Measurements from ENCODE around the gene FCAMR.

The FCAMR gene

GRCh38 chr1:206923009-206923960, 47.0 kb downstream of the FCAMR start:
- Histone ChIP-seq H4K8ac (ENCODE audit: low read depth, low read length) (no peak overlapping the region), H2BK15ac (replicated peaks; ENCODE audit: low read depth) (no peak overlapping the region), H3K4me3 (ENCODE audit: low read length) (no peak overlapping the region), H3K56ac (ENCODE audit: low read length) (no peak overlapping the region), H3K9ac (ENCODE audit: low read length) (no peak overlapping the region), H2AK5ac (ENCODE audit: low read length) (no peak overlapping the region), H3K4me1 (ENCODE audit: control insufficient read depth, low read depth, low read length) (no peaks in the 10 kb centered on the region), H3K4ac (ENCODE audit: low read depth, low read length) (no peak overlapping the region), H3K79me2 (ENCODE audit: control insufficient read depth, insufficient read depth, low read length) (no peaks in the 10 kb centered on the region), H3K18ac (ENCODE audit: low read length) (no peak overlapping the region), H3K36me3 (ENCODE audit: control insufficient read depth, insufficient read depth, low read length) (no peaks in the 10 kb centered on the region), H3K27me3 (ENCODE audit: insufficient read depth, low read length, poor library complexity) (no peaks in the 10 kb centered on the region), H3K79me1 (ENCODE audit: low read length) (no peaks in the 10 kb centered on the region), H3K27ac (ENCODE audit: low read depth, low read length) (no peak overlapping the region), H3K4me2 (ENCODE audit: low read length) (no peak overlapping the region), H2BK120ac (ENCODE audit: low read depth, low read length) (no peak overlapping the region), H4K5ac (ENCODE audit: low read length) (no peak overlapping the region), H2BK5ac (ENCODE audit: low read length) (no peak overlapping the region), H3K23ac (ENCODE audit: low read length) (no peak overlapping the region)
- no peak for DNase-seq
- WGBS (ENCODE audit: extremely low coverage, insufficient coverage, low lambda C conversion rate) = 100% methylated on average over 4 of the region's 12 CpGs

- no peak overlapping the region for H3K18ac ChIP-seq (ENCODE audit: low read length)
- H3K9ac ChIP-seq (ENCODE audit: low read length) = no peak overlapping the region
- H3K27ac ChIP-seq (ENCODE audit: low read depth, low read length) = no peak overlapping the region
- no peak overlapping the region for H2BK15ac ChIP-seq (replicated peaks; ENCODE audit: low read depth)
- no peaks in the 10 kb centered on the region for H3K27me3 ChIP-seq (ENCODE audit: insufficient read depth, low read length, poor library complexity)
- no peaks in the 10 kb centered on the region for H3K4me1 ChIP-seq (ENCODE audit: control insufficient read depth, low read depth, low read length)
- H3K23ac ChIP-seq (ENCODE audit: low read length) = no peak overlapping the region
- no peak overlapping the region for H2BK5ac ChIP-seq (ENCODE audit: low read length)
- H2BK120ac ChIP-seq (ENCODE audit: low read depth, low read length) = no peak overlapping the region
- H3K36me3 ChIP-seq (ENCODE audit: control insufficient read depth, insufficient read depth, low read length) = no peaks in the 10 kb centered on the region
- H3K56ac ChIP-seq (ENCODE audit: low read length) = no peak overlapping the region
- no peak overlapping the region for H2AK5ac ChIP-seq (ENCODE audit: low read length)
- no peak overlapping the region for H3K4me3 ChIP-seq (ENCODE audit: low read length)
- WGBS (ENCODE audit: extremely low coverage, insufficient coverage, low lambda C conversion rate) = no CpG with 5 or more reads among the region's 1 CpG
- H4K5ac ChIP-seq (ENCODE audit: low read length) = no peak overlapping the region
- no peak for DNase-seq
- no peak overlapping the region for H3K4me2 ChIP-seq (ENCODE audit: low read length)
- H4K8ac ChIP-seq (ENCODE audit: low read depth, low read length) = no peak overlapping the region
- H3K79me2 ChIP-seq (ENCODE audit: control insufficient read depth, insufficient read depth, low read length) = no peaks in the 10 kb centered on the region
- no peaks in the 10 kb centered on the region for H3K79me1 ChIP-seq (ENCODE audit: low read length)
- H3K4ac ChIP-seq (ENCODE audit: low read depth, low read length) = no peak overlapping the region
Observed at GRCh38 chr1:206922524-206922923, 47.7 kb downstream of the FCAMR start.

GRCh38 chr1:206921772-206922265, 48.4 kb downstream of the FCAMR start, which contains the start of gene FCMR:
Gene FCMR, minus strand, starts transcription at chr1:206921941. Its CDS starts 87 bp downstream, at chr1:206921854.
- Histone ChIP-seq H3K79me2 (ENCODE audit: control insufficient read depth, insufficient read depth, low read length) (no peaks in the 10 kb centered on the region), H3K4me1 (ENCODE audit: control insufficient read depth, low read depth, low read length) (no peaks in the 10 kb centered on the region), H2BK120ac (ENCODE audit: low read depth, low read length) (no peak within 1 kb of the TSS), H3K27ac (ENCODE audit: low read depth, low read length) (no peak within 1 kb of the TSS), H2BK15ac (replicated peaks; ENCODE audit: low read depth) (no peak within 1 kb of the TSS), H3K9ac (ENCODE audit: low read length) (no peak within 1 kb of the TSS), H4K8ac (ENCODE audit: low read depth, low read length) (no peak within 1 kb of the TSS), H2BK5ac (ENCODE audit: low read length) (no peak within 1 kb of the TSS), H3K79me1 (ENCODE audit: low read length) (no peaks in the 10 kb centered on the region), H3K18ac (ENCODE audit: low read length) (no peak within 1 kb of the TSS), H3K4me3 (ENCODE audit: low read length) (no peak within 1 kb of the TSS), H2AK5ac (ENCODE audit: low read length) (no peak within 1 kb of the TSS), H3K23ac (ENCODE audit: low read length) (no peak within 1 kb of the TSS), H3K27me3 (ENCODE audit: insufficient read depth, low read length, poor library complexity) (no peaks in the 10 kb centered on the region), H3K4ac (ENCODE audit: low read depth, low read length) (no peak within 1 kb of the TSS), H3K36me3 (ENCODE audit: control insufficient read depth, insufficient read depth, low read length) (no peaks in the 10 kb centered on the region), H3K4me2 (ENCODE audit: low read length) (no peak within 1 kb of the TSS), H3K56ac (ENCODE audit: low read length) (no peak within 1 kb of the TSS), H4K5ac (ENCODE audit: low read length) (peak within 1 kb of the TSS; percentile 24)
- no peak for DNase-seq
- WGBS (ENCODE audit: extremely low coverage, insufficient coverage, low lambda C conversion rate) = no CpG with 5 or more reads among the region's 7 CpGs

- H3K79me2 ChIP-seq (ENCODE audit: control insufficient read depth, insufficient read depth, low read length) = no peaks in the 10 kb centered on the region
- H3K4me1 ChIP-seq (ENCODE audit: control insufficient read depth, low read depth, low read length) = no peaks in the 10 kb centered on the region
- no peak overlapping the region for H2AK5ac ChIP-seq (ENCODE audit: low read length)
- H3K36me3 ChIP-seq (ENCODE audit: control insufficient read depth, insufficient read depth, low read length) = no peaks in the 10 kb centered on the region
- no peak for DNase-seq
- no peak overlapping the region for H3K56ac ChIP-seq (ENCODE audit: low read length)
- no peak overlapping the region for H2BK120ac ChIP-seq (ENCODE audit: low read depth, low read length)
- H3K23ac ChIP-seq (ENCODE audit: low read length) = no peak overlapping the region
- no peaks in the 10 kb centered on the region for H3K79me1 ChIP-seq (ENCODE audit: low read length)
- H2BK15ac ChIP-seq (replicated peaks; ENCODE audit: low read depth) = no peak overlapping the region
- no peak overlapping the region for H4K5ac ChIP-seq (ENCODE audit: low read length)
- no peak overlapping the region for H3K4me2 ChIP-seq (ENCODE audit: low read length)
- H3K27ac ChIP-seq (ENCODE audit: low read depth, low read length) = no peak overlapping the region
- H4K8ac ChIP-seq (ENCODE audit: low read depth, low read length) = no peak overlapping the region
- no peak overlapping the region for H3K4me3 ChIP-seq (ENCODE audit: low read length)
- H3K18ac ChIP-seq (ENCODE audit: low read length) = no peak overlapping the region
- H3K27me3 ChIP-seq (ENCODE audit: insufficient read depth, low read length, poor library complexity) = no peaks in the 10 kb centered on the region
- no peak overlapping the region for H2BK5ac ChIP-seq (ENCODE audit: low read length)
- H3K9ac ChIP-seq (ENCODE audit: low read length) = no peak overlapping the region
- no peak overlapping the region for H3K4ac ChIP-seq (ENCODE audit: low read depth, low read length)
- no CpG with 5 or more reads among the region's 3 CpGs for WGBS (ENCODE audit: extremely low coverage, insufficient coverage, low lambda C conversion rate)
Observed at GRCh38 chr1:206918076-206918475, 52.2 kb downstream of the FCAMR start.

- DNase-seq = no peak
- Histone ChIP-seq H3K79me2 (ENCODE audit: control insufficient read depth, insufficient read depth, low read length) (no peaks in the 10 kb centered on the region), H2BK5ac (ENCODE audit: low read length) (no peak overlapping the region), H3K27ac (ENCODE audit: low read depth, low read length) (no peak overlapping the region), H3K36me3 (ENCODE audit: control insufficient read depth, insufficient read depth, low read length) (no peaks in the 10 kb centered on the region), H4K5ac (ENCODE audit: low read length) (no peak overlapping the region), H3K4me3 (ENCODE audit: low read length) (no peak overlapping the region), H3K9ac (ENCODE audit: low read length) (no peak overlapping the region), H3K4ac (ENCODE audit: low read depth, low read length) (no peak overlapping the region), H3K56ac (ENCODE audit: low read length) (no peak overlapping the region), H3K23ac (ENCODE audit: low read length) (no peak overlapping the region), H3K27me3 (ENCODE audit: insufficient read depth, low read length, poor library complexity) (no peaks in the 10 kb centered on the region), H2BK15ac (replicated peaks; ENCODE audit: low read depth) (no peak overlapping the region), H2AK5ac (ENCODE audit: low read length) (no peak overlapping the region), H3K4me1 (ENCODE audit: control insufficient read depth, low read depth, low read length) (no peaks in the 10 kb centered on the region), H4K8ac (ENCODE audit: low read depth, low read length) (no peak overlapping the region), H3K79me1 (ENCODE audit: low read length) (no peaks in the 10 kb centered on the region), H3K18ac (ENCODE audit: low read length) (no peak overlapping the region), H3K4me2 (ENCODE audit: low read length) (no peak overlapping the region), H2BK120ac (ENCODE audit: low read depth, low read length) (no peak overlapping the region)
- WGBS (ENCODE audit: extremely low coverage, insufficient coverage, low lambda C conversion rate) = no CpG with 5 or more reads among the region's 8 CpGs
Observed at GRCh38 chr1:206916000-206916709, 54.1 kb downstream of the FCAMR start.

Measured in mesendoderm (in vitro differentiated cells).